HepG2 (cell line): ENCODE results near the gene MXD1. TPM values are rescaled to one million over a fixed set of nuclear protein-coding genes. Genes with fewer than 3 reads are reported as not detected.

Experiments
- ARHGAP35 ChIP-seq: sonication (generic); formaldehyde crosslinking; IDR thresholded peaks from 2 replicates; pipeline ENCODE4 v1.9.0; 2022; ENCODE audit warnings: mild to moderate bottlenecking, inconsistent platforms, moderate library complexity, missing genetic modification reagents, borderline replicate concordance
- ATRX ChIP-seq: sonication (generic); formaldehyde crosslinking; IDR thresholded peaks from 2 replicates; pipeline ENCODE4 v1.4.0; 2020; ENCODE audit warnings: missing genetic modification reagents, borderline replicate concordance
- FOSL1 ChIP-seq: sonication (generic); formaldehyde crosslinking; IDR thresholded peaks from 2 replicates; pipeline ENCODE4 v1.9.0; 2021; ENCODE audit warnings: missing genetic modification reagents, borderline replicate concordance
- GLI4 ChIP-seq: sonication (generic); formaldehyde crosslinking; IDR thresholded peaks from 2 replicates; pipeline ENCODE4 v1.5.1; 2020; ENCODE audit warnings: missing genetic modification reagents, mild to moderate bottlenecking, moderate library complexity, borderline replicate concordance
- GRHL1 ChIP-seq: sonication (generic); formaldehyde crosslinking; conservative IDR thresholded peaks from 2 replicates; pipeline ENCODE4 v1.8.0; 2022; ENCODE audit warnings: missing genetic modification reagents
- HNRNPK ChIP-seq: fragments of 200-400 bp; formaldehyde crosslinking; IDR thresholded peaks from 2 replicates; pipeline ENCODE4 v1.6.1; 2018; ENCODE audit warnings: low read length, low read depth, moderate library complexity, mild to moderate bottlenecking; ENCODE audit not compliant: poor library complexity, severe bottlenecking
- JDP2 ChIP-seq: sonication (generic); formaldehyde crosslinking; IDR thresholded peaks from 2 replicates; pipeline ENCODE4 v1.8.1; 2022; ENCODE audit warnings: missing genetic modification reagents, borderline replicate concordance
- JUND ChIP-seq: sonication (generic); formaldehyde crosslinking; IDR thresholded peaks from 2 replicates; pipeline ENCODE4 v1.8.0; 2022; ENCODE audit warnings: mild to moderate bottlenecking, missing genetic modification reagents
- KDM1A ChIP-seq: IDR thresholded peaks from 2 replicates; pipeline ENCODE4 v1.6.1; 2016; ENCODE audit warnings: missing compliant biosample characterization
- KLF15 ChIP-seq: sonication (generic); formaldehyde crosslinking; IDR thresholded peaks from 2 replicates; pipeline ENCODE4 v1.8.1; 2023; ENCODE audit warnings: borderline replicate concordance, mild to moderate bottlenecking, inconsistent platforms, missing genetic modification reagents, mixed read lengths
- NCOA2 ChIP-seq: sonication (generic); formaldehyde crosslinking; IDR thresholded peaks from 2 replicates; pipeline ENCODE4 v1.8.0; 2022; ENCODE audit warnings: inconsistent platforms
- NFE2L2 ChIP-seq: fragments of 150-350 bp; IDR thresholded peaks from 2 replicates; pipeline ENCODE4 v1.6.1; 2014; ENCODE audit warnings: low read length
- NFKBIZ ChIP-seq: IDR thresholded peaks from 2 replicates; pipeline ENCODE4 v1.6.1; 2018; ENCODE audit warnings: missing genetic modification reagents, missing compliant biosample characterization
- NFYB ChIP-seq: sonication (generic); formaldehyde crosslinking; IDR thresholded peaks from 2 replicates; pipeline ENCODE4 v1.4.0; 2020; ENCODE audit warnings: missing genetic modification reagents
- SP5 ChIP-seq: IDR thresholded peaks from 2 replicates; pipeline ENCODE4 v1.6.1; 2016; ENCODE audit warnings: low read depth, borderline replicate concordance
- TIGD3 ChIP-seq: sonication (generic); formaldehyde crosslinking; IDR thresholded peaks from 2 replicates; pipeline ENCODE4 v1.5.1; 2020; ENCODE audit warnings: mild to moderate bottlenecking, missing genetic modification reagents, borderline replicate concordance
- ZNF224 ChIP-seq: sonication (generic); formaldehyde crosslinking; IDR thresholded peaks from 2 replicates; pipeline ENCODE4 v1.5.0; 2020; ENCODE audit warnings: mild to moderate bottlenecking, missing genetic modification reagents
- ZNF3 ChIP-seq: IDR thresholded peaks from 2 replicates; pipeline ENCODE4 v1.7.0; 2017; ENCODE audit warnings: inconsistent platforms
- ZNF430 ChIP-seq: sonication (generic); formaldehyde crosslinking; IDR thresholded peaks from 2 replicates; pipeline ENCODE4 v1.9.0; 2021; ENCODE audit warnings: mild to moderate bottlenecking, missing genetic modification reagents
- ZNF460 ChIP-seq: sonication (generic); formaldehyde crosslinking; IDR thresholded peaks from 2 replicates; pipeline ENCODE4 v1.5.1; 2020; ENCODE audit warnings: missing genetic modification reagents, mild to moderate bottlenecking, borderline replicate concordance
- ZNF557 ChIP-seq: sonication (generic); formaldehyde crosslinking; IDR thresholded peaks from 2 replicates; pipeline ENCODE4 v1.4.0; 2020; ENCODE audit warnings: missing genetic modification reagents
- ZNF607 ChIP-seq: sonication (generic); formaldehyde crosslinking; IDR thresholded peaks from 2 replicates; pipeline ENCODE4 v1.5.1; 2020; ENCODE audit warnings: missing genetic modification reagents, mild to moderate bottlenecking, borderline replicate concordance
- ZNF703 ChIP-seq: sonication (generic); formaldehyde crosslinking; IDR thresholded peaks from 2 replicates; pipeline ENCODE4 v1.5.1; 2020; ENCODE audit warnings: missing genetic modification reagents, mild to moderate bottlenecking, moderate library complexity, borderline replicate concordance
- ZNF704 ChIP-seq: sonication (generic); formaldehyde crosslinking; IDR thresholded peaks from 2 replicates; pipeline ENCODE4 v1.8.1; 2023; ENCODE audit warnings: mild to moderate bottlenecking, inconsistent platforms, moderate library complexity, missing genetic modification reagents, borderline replicate concordance
- ZNF75D ChIP-seq: sonication (generic); formaldehyde crosslinking; IDR thresholded peaks from 2 replicates; pipeline ENCODE4 v1.8.1; 2023; ENCODE audit warnings: missing genetic modification reagents, mild to moderate bottlenecking, borderline replicate concordance
- ZNF790 ChIP-seq: sonication (generic); formaldehyde crosslinking; IDR thresholded peaks from 2 replicates; pipeline ENCODE4 v1.8.0; 2022; ENCODE audit warnings: missing genetic modification reagents, mild to moderate bottlenecking, borderline replicate concordance
- polyA plus RNA-seq, 8 experiments: library from polyadenylated mRNA; depleted of rRNA in 3 of 8; stranded (reverse) in 7 of 8; unstranded in 1 of 8; fragments of >200 nt; fragmentation: Illumina TruSeq in 4 of 8; extraction: Trizol in 4 of 8; gene quantifications; 2 replicates each; pipeline versions ENCODE4 v1.2.1 to v1.2.3, GENCODE V29; 2011 to 2016; ENCODE audit warnings: low read depth in 4 of 8, missing spikeins in 1 of 8, mixed read lengths in 1 of 8; ENCODE audit not compliant: insufficient read depth in 1 of 8
- total RNA-seq, 5 experiments: library from RNA; depleted of rRNA; stranded (reverse); fragments of >200 nt; fragmentation: Illumina TruSeq; extraction: Trizol; gene quantifications; 2 replicates each; pipeline ENCODE4 v1.2.3, GENCODE V29; 2016; ENCODE audit warnings: low read depth in 1 of 5

MXD1 gene
- total and polyA plus RNA-seq, 2 of the 13 experiments (the other 11 are each of a cell fraction or from before 2014, with no cell fraction given) = 6.4 to 14.9 TPM

- TF ChIP-seq KLF15 (CRISPR knock-in tag) (no peak; the same call in none of the 2 replicates), NFYB (CRISPR knock-in tag) (no peak), ZNF704 (CRISPR knock-in tag) (no peak), SP5 (peak; percentile 49), ZNF3 (CRISPR knock-in tag) (no peak), ZNF224 (CRISPR knock-in tag) (no peak), ZNF75D (CRISPR knock-in tag) (no peak), TIGD3 (CRISPR knock-in tag) (no peak), ZNF607 (CRISPR knock-in tag) (peak; percentile 52; the same call in 1 of the 2 replicates), NFE2L2 (no peak), FOSL1 (CRISPR knock-in tag) (no peak), ZNF430 (CRISPR knock-in tag) (0 out of 2 replicates have a peak, but pooled peaks have one; percentile 16), ARHGAP35 (peak; percentile 57; the same call in 1 of the 2 replicates), ZNF703 (CRISPR knock-in tag) (peak; percentile 48; the same call in 1 of the 2 replicates), JDP2 (CRISPR knock-in tag) (no peak), HNRNPK (peak; percentile 5), GRHL1 (CRISPR knock-in tag) (no peak), ZNF790 (CRISPR knock-in tag) (no peak), ZNF460 (no peak), KDM1A (CRISPR knock-in tag) (no peak), NFKBIZ (CRISPR knock-in tag) (0 out of 2 replicates have a peak, but pooled peaks have one; percentile 31), ATRX (CRISPR knock-in tag) (no peak), ZNF557 (CRISPR knock-in tag) (no peak), GLI4 (CRISPR knock-in tag) (peak; percentile 37; the same call in 1 of the 2 replicates), JUND (no peak), NCOA2 (CRISPR knock-in tag) (no peak)
Observed at GRCh38 chr2:69914950-69915945, at the start of gene MXD1 (continued).
